ENCODE data around the gene KCTD3.

Gene KCTD3

DNA sequence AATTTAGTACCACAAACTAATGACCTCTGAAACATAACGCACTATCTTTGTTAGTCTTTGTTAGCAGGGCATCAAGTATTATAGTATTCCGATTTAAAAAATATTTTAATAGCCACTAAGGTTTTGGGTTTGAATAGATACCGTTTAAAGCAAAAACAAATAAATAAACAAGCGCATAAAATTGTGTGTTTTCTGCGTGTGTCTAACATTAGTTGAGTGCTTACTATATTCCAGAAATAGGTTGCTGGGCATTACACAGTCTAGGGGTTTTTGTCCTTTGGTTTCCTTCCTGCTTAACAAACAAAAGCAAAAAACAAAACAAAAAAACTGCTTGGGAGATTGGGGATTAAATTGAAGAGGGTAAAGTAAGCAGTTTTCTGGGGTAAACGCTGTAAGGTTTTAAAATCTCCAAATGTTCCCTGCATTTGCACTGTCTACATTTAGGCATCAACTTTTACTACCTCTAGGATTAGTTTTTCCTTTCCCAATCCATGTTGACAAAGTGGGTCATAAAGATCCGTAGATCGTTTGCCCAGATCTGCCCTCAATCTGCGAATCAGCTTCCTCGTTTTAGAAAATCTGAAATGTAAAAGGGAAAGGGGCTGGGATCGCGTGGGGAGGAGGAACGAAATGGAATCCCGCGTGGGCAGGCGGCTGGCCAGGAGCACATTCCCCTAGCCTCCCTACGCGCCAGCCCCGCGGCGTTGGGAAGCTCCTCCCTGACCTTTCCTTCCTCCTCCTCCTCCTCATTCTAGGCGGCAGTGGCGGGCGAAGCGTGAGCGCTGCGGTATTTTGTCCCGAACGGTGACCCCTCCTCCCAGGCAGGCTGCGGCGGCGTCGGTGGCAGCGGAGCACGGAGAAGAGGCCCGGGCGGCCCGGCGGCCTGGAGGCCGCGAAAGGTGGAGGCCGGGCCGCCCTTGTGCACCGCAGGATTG lies at the start of gene KCTD3:
TSS of gene KCTD3 (plus strand) at position 749 of the 935 bp plus-strand sequence. CDS start 382 bp downstream, outside the sequence.
- peak; percentile 75 for DNase-seq (ENCODE audit: low spot score)

DNA sequence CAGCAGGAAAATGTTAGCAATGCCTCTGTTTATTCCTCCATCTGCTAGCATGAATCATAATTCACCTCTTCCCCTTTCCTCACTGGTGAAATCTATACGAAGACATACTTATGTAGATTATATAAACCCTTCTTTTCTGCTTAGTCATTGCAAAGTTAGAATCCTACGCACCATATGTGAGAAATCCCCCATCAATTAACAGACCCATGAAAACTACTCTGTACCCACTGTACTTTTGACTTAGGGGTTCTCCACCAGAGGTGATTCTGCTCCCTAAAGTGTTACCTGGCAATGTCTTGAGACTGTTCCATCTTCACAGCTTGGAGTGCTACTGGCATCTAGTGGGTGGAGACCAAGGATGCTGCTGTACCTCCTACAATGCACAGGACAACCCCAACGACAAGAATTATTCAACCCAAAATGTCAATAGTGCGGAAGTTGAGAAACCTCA lies 49.6 kb upstream of the KCTD3 start:
- DNase-seq (ENCODE audit: low spot score) = no peak

DNA sequence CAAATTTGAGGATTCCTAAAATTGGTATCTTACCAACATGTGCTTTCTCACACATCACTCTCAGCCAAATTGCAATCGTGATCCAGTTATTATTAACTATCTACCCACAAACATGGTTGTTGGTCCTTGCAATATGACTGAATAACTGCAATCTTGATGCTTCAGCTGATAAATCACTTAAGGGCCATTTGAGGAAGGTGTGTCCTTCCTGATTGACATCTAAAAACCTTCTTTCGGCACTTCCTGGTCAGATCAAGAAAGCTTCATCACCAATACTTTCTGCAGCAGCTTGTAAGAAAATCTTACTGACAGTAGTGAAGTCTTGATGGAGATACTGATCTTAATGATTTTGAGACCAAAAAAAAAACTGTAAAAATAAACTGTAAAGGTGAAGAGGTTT lies 48.5 kb upstream of the KCTD3 start:
- no peak for DNase-seq (ENCODE audit: low spot score)

- DNase-seq (ENCODE audit: low spot score) = no peak
Measured at GRCh38 chr1:215521279-215521678, 45.8 kb upstream of the KCTD3 start.

DNA sequence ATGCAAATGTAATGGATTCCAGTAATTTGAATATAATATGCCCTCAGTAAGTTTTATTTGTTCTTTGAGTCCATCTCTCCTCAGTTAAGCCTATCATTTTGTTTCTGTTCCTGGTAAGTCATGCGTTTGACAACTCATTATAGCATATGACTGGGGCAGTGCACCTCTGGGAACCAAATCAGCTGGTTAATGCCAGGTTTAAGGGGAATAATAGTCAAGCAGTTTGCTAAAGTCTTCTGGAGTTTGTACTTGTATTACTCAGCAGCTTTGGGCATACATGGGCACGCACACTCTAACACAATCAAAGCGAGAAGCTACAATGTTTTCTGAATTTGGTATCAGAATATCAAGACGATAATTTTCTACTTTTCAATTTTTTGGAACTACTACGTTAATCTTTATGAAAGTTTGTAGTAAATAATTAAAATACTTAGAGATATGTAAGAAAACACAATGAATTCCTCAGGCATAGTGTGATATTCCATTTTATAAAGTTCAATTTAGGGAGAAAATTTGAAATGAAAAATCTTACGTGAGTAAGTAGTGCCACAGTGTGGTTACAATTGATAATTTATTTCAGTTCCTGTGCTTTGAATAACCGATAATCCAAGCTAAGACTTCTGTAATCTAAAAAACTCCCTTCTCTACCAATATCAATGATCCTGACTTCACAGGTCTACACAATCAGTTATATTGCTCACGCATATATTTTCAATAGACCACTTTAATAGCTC lies 43.8 kb upstream of the KCTD3 start:
- no peak for DNase-seq (ENCODE audit: low spot score)

DNA sequence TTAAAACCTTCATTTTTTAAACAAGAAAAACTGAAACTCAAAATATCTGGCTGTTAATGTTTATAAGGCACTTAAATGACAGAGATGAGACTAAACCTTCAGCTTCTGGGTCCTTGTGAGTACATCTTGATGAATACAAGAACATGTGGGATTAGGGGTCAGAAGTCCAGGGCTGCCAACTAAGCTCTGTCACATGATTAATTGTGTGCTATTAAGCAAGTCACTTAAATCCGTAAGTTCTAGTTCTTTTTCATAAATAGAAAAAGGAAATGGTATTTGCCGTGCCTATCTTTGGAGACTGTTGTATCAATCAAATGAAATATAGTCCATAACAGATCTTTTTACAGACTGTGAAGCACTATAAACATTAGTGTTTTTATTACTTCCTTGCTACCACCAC lies 43.2 kb upstream of the KCTD3 start:
- DNase-seq (ENCODE audit: low spot score) = no peak

DNA sequence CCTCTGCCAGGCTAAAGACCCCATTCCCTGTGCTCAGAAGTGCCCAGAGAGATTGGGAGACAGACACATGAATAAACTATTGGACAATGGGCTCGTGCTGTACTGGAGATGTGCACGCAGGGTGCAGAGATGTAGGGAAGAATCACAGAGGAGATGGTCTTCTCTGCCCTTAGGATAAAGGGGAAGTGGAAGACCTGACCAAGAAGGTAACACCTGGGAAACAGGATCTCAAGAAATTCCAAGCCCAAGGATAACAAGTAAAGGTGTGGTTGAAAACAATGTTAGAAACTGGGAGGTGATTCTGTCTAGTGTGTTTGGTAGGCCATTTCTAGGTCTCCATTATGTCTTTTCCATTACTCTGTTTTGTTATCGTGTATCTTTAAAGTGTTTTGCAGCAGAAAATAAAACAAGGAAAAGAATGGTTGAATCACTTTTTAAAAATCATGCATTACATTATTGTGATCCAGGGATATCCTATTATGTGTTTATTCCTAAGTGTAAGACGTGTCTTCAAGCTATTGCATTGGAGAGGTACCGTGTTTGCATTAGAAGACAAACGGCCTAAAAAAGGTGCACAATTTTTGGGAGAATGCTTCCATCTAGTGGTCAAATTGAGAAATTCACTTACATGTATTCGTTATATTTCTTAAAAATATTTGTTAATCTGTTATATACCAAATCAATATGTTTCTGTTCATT lies 40.8 kb upstream of the KCTD3 start:
- DNase-seq (ENCODE audit: low spot score) = peak; percentile 64

- DNase-seq (ENCODE audit: low spot score) = no peak
Measured at GRCh38 chr1:215526846-215527151, 40.3 kb upstream of the KCTD3 start.

GRCh38 chr1:215529111-215529510 lies 38.0 kb upstream of the KCTD3 start:
- DNase-seq (ENCODE audit: low spot score) = no peak

DNA sequence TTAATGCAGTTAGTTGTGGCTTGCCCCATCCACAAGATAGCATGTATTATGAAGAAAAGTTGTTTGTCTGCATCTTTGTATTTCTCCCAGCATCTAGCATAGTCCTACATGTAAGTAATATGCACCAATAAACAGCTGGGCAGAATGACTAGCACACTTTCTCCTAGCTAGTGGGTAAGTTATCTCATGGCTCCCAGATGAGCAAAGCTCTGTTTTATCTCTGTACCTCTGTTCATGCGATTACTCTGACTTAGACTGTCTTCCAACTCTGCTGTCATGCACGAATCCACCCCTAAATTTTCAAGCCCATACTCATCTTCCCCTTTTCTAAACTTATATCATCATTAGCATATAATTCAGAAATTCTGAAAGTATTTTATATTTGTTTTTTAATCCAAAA lies 37.5 kb upstream of the KCTD3 start:
- DNase-seq (ENCODE audit: low spot score) = no peak

DNA sequence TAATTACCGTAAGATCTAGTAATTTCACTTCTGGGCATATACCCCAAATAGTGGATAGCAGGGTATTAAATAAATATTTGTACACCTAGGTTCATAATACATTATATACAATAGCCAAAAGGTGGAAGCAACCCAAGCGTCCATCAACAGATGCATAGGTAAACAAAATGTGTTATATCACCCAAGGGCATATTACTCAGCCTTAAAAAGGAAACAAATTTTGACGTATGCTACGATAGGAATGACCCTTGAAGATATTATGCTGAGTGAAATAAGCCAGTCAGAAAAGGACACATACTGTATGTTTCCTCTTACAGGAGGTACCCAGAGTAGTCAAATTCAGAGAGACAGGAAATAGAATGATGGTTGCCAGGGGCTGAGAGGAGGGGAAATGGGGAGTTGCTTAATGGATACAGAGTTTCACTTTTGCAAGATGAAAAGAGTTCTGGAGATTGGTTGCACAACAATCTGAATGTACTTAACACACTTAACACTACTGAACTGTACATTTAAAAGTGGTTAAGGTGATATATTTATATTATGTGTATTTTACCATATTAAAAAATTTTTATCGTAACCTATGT lies 36.6 kb upstream of the KCTD3 start:
- DNase-seq (ENCODE audit: low spot score) = no peak

- DNase-seq (ENCODE audit: low spot score) = peak; percentile 43
Measured at GRCh38 chr1:215539803-215540570, 27.1 kb upstream of the KCTD3 start.

DNA sequence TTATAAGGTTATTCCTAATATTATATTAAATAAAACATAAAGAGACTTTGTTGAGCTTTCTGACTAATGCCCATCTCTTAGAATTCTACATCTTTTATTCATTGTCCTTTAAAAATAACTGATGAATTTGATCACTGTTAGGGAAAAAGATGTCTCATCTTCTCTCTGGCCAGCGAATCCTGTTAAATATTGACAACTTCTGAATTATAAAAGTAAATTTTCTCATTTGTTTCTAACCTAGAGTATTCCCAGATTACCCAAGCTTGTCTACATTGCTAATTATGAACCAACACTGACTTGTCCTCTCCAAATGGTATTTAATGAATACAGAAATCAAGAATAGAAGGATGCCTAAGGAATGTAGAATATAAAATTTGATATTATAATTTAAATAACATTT lies 24.8 kb upstream of the KCTD3 start:
- DNase-seq (ENCODE audit: low spot score) = no peak

- no peak for DNase-seq (ENCODE audit: low spot score)
Measured at GRCh38 chr1:215543191-215543606, 23.9 kb upstream of the KCTD3 start.

DNA sequence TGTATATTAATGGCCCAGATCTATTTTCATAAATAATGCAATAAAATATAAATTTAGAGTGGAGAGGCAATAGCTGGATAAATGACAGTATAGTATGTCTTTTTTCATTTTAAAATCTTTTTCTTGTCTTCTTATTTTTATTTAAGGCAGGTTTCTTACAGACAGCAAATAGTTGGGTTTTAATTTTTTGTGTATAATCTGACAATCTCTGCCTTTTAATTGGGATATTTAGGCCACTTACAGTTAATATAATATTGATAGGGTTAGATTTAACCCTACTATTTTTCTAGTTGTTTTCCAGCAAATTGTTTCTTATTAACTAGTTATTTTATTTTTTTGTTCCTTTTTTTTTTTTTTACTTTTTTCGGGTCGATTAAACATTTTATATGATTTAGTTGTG lies 23.3 kb upstream of the KCTD3 start:
- DNase-seq (ENCODE audit: low spot score) = no peak

GRCh38 chr1:215544566-215544965 lies 22.5 kb upstream of the KCTD3 start:
- no peak for DNase-seq (ENCODE audit: low spot score)

- DNase-seq (ENCODE audit: low spot score) = no peak
Measured at GRCh38 chr1:215545096-215545495, 22.0 kb upstream of the KCTD3 start.

DNA sequence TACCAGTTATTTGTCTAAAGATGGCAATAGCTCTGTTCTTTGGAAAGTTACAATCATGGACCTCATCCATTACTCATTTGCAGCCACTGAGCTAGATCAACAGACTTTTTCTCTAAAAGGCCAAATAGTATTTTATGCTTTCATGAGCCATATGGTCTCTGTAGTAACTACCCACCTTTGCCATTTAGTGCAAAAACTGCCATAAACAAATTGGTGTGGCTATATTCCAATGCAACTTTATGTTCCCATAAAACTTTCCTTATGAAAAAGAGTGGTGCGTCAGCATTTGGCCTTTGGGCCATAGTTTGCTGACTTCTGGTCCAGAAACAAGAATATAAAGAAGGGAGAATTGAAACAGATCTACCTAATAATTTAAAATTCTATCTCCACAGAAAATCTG lies 20.1 kb upstream of the KCTD3 start:
- DNase-seq (ENCODE audit: low spot score) = no peak

GRCh38 chr1:215551806-215552205 lies 15.3 kb upstream of the KCTD3 start:
- no peak for DNase-seq (ENCODE audit: low spot score)

DNA sequence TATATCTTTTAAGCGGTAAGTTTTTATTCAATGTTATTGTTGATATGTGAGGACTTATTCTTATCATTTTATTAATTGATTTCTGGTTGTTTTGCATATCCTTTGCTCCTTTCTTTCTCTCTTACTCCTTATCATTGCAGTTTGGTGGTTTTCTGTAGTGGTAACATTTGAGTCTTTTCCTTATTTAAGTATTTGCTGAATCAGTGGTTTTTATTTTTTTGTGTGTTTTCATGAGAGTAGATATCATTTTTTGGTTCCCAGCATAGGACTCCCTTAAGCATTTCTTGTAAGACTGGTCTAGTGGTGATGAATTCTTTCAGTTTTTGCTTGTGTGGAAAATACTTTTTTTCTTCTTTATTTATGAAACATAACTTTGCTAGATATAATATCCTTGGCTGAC lies 12.2 kb upstream of the KCTD3 start:
- DNase-seq (ENCODE audit: low spot score) = no peak

DNA sequence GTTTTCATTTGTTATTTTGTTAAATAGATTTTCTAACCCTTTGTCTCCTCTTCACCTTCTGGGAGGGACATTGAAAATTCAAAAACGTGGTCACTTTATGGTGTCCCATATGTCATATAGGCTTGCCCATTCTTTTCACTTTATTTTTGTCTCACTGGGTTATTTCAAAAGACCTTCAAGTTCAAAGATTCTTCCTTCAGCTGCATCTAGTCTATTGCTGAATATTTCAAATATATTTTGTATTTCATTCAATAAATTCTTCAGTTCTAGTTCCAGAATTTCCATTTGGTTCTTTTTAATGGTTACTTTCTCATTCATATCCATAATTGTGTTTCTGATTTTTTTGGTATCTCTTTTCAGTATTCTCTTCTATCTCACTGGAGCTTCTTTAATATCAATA lies 11.6 kb upstream of the KCTD3 start:
- no peak for DNase-seq (ENCODE audit: low spot score)

GRCh38 chr1:215556996-215557395 lies 10.1 kb upstream of the KCTD3 start:
- no peak for DNase-seq (ENCODE audit: low spot score)
